ENCODE data around the gene EPN1. TPM values are rescaled to one million over a fixed set of nuclear protein-coding genes. Genes with fewer than 3 reads are reported as not detected.

EPN1 gene
- total RNA-seq: 10 to 100 TPM; 40.7 to 63.9 TPM

- Mint-ChIP-seq H3K27me3 (no peaks in the 10 kb centered on the region), H3K27ac (peak within 1 kb of the TSS; percentile 74 to 87), H3K4me3 (peak within 1 kb of the TSS; percentile 93), H3K4me1 (ENCODE audit: low read depth in 2 of 2) (peaks cover 62 to 63% of the 10 kb centered on the region in 2 donors), H3K9me3 (no peaks in the 10 kb centered on the region), H3K36me3 (peaks cover 23% of the 10 kb centered on the region)
- DNase-seq (ENCODE audit: low spot score) (peak; percentile 98), ATAC-seq (peak; percentile 95 to 97)
Observed at GRCh38 chr19:55674841-55675660, at the start of gene EPN1. Gene EPN1 (plus strand): TSS chr19:55675226. CDS start chr19:55678628, 3,402 bp downstream.

GRCh38 chr19:55626350-55626749, 48.7 kb upstream of the EPN1 start:
- Mint-ChIP-seq H3K27ac (peak overlapping the region in 1 of 2 donors; percentile 10), H3K27me3 (peaks cover 0 to 3% of the 10 kb centered on the region in 2 donors), H3K4me3 (peak overlapping the region; percentile 39), H3K36me3 (no peaks in the 10 kb centered on the region), H3K4me1 (ENCODE audit: low read depth in 2 of 2) (peaks cover 20 to 27% of the 10 kb centered on the region in 2 donors), H3K9me3 (no peaks in the 10 kb centered on the region)
- ATAC-seq (peak in 1 of 2 donors; percentile 31), DNase-seq (ENCODE audit: low spot score) (no peak)

GRCh38 chr19:55632463-55632834, 42.6 kb upstream of the EPN1 start:
- Mint-ChIP-seq H3K27ac (peak overlapping the region in 1 of 2 donors; percentile 26), H3K27me3 (peaks cover 0 to 5% of the 10 kb centered on the region in 2 donors), H3K4me1 (ENCODE audit: low read depth in 2 of 2) (peaks cover 35 to 38% of the 10 kb centered on the region in 2 donors), H3K36me3 (peaks cover 11% of the 10 kb centered on the region), H3K9me3 (no peaks in the 10 kb centered on the region), H3K4me3 (no peak overlapping the region)
- DNase-seq (ENCODE audit: low spot score): peak; percentile 91
- peak; percentile 63 to 67 for ATAC-seq

GRCh38 chr19:55633861-55634260, 41.2 kb upstream of the EPN1 start:
- no peak for ATAC-seq
- Mint-ChIP-seq H3K4me1 (ENCODE audit: low read depth in 2 of 2) (peaks cover 43 to 46% of the 10 kb centered on the region in 2 donors), H3K9me3 (no peaks in the 10 kb centered on the region), H3K27ac (peak overlapping the region in 1 of 2 donors; percentile 99), H3K36me3 (peaks cover 17% of the 10 kb centered on the region), H3K27me3 (peaks cover 0 to 2% of the 10 kb centered on the region in 2 donors), H3K4me3 (peak overlapping the region; percentile 96)
- DNase-seq (ENCODE audit: low spot score): no peak

- H3K27ac Mint-ChIP-seq: peak overlapping the region; percentile 99 to 100
- peaks cover 53% of the 10 kb centered on the region in 2 donors for H3K4me1 Mint-ChIP-seq (ENCODE audit: low read depth in 2 of 2)
- peak overlapping the region; percentile 96 for H3K4me3 Mint-ChIP-seq
- peaks cover 17% of the 10 kb centered on the region for H3K36me3 Mint-ChIP-seq
- DNase-seq (ENCODE audit: low spot score): peak; percentile 55
- peaks cover 0 to 2% of the 10 kb centered on the region in 2 donors for H3K27me3 Mint-ChIP-seq
- peak in 1 of 2 donors; percentile 48 for ATAC-seq
- H3K9me3 Mint-ChIP-seq: no peaks in the 10 kb centered on the region
Observed at GRCh38 chr19:55635334-55635717, 39.7 kb upstream of the EPN1 start.

GRCh38 chr19:55635856-55636440, 39.1 kb upstream of the EPN1 start:
- ATAC-seq (no peak), DNase-seq (ENCODE audit: low spot score) (no peak)
- Mint-ChIP-seq H3K9me3 (no peaks in the 10 kb centered on the region), H3K27ac (peak overlapping the region; percentile 99 to 100), H3K36me3 (peaks cover 17% of the 10 kb centered on the region), H3K27me3 (peaks cover 0 to 2% of the 10 kb centered on the region in 2 donors), H3K4me3 (peak overlapping the region; percentile 96), H3K4me1 (ENCODE audit: low read depth in 2 of 2) (peaks cover 55 to 56% of the 10 kb centered on the region in 2 donors)

- peak overlapping the region; percentile 96 for H3K4me3 Mint-ChIP-seq
- H3K27ac Mint-ChIP-seq: peak overlapping the region; percentile 99 to 100
- H3K4me1 Mint-ChIP-seq (ENCODE audit: low read depth in 2 of 2): peaks cover 57 to 61% of the 10 kb centered on the region in 2 donors
- peaks cover 0 to 2% of the 10 kb centered on the region in 2 donors for H3K27me3 Mint-ChIP-seq
- DNase-seq (ENCODE audit: low spot score) (no peak), ATAC-seq (no peak)
- peaks cover 17% of the 10 kb centered on the region for H3K36me3 Mint-ChIP-seq
- H3K9me3 Mint-ChIP-seq: no peaks in the 10 kb centered on the region
Observed at GRCh38 chr19:55636723-55637122, 38.3 kb upstream of the EPN1 start.

GRCh38 chr19:55637534-55637933, 37.5 kb upstream of the EPN1 start:
- Mint-ChIP-seq H3K4me1 (ENCODE audit: low read depth in 2 of 2) (peaks cover 58 to 60% of the 10 kb centered on the region in 2 donors), H3K9me3 (no peaks in the 10 kb centered on the region), H3K27me3 (no peaks in the 10 kb centered on the region), H3K4me3 (peak overlapping the region; percentile 54), H3K27ac (peak overlapping the region in 1 of 2 donors; percentile 30), H3K36me3 (peaks cover 17% of the 10 kb centered on the region)
- ATAC-seq (no peak), DNase-seq (ENCODE audit: low spot score) (no peak)

- Mint-ChIP-seq H3K27ac (peak overlapping the region in 1 of 2 donors; percentile 33), H3K27me3 (no peaks in the 10 kb centered on the region), H3K9me3 (no peaks in the 10 kb centered on the region), H3K36me3 (peaks cover 17% of the 10 kb centered on the region), H3K4me3 (peak overlapping the region; percentile 50), H3K4me1 (ENCODE audit: low read depth in 2 of 2) (peaks cover 65 to 67% of the 10 kb centered on the region in 2 donors)
- no peak for DNase-seq (ENCODE audit: low spot score)
- ATAC-seq: no peak
Observed at GRCh38 chr19:55638864-55639359, 36.1 kb upstream of the EPN1 start.

- H3K27me3 Mint-ChIP-seq: no peaks in the 10 kb centered on the region
- DNase-seq (ENCODE audit: low spot score): no peak
- peak overlapping the region; percentile 71 for H3K4me3 Mint-ChIP-seq
- H3K4me1 Mint-ChIP-seq (ENCODE audit: low read depth in 2 of 2): peaks cover 60 to 65% of the 10 kb centered on the region in 2 donors
- peak; percentile 43 to 48 for ATAC-seq
- peak overlapping the region; percentile 66 to 70 for H3K27ac Mint-ChIP-seq
- H3K9me3 Mint-ChIP-seq: no peaks in the 10 kb centered on the region
- H3K36me3 Mint-ChIP-seq: peaks cover 14% of the 10 kb centered on the region
Observed at GRCh38 chr19:55640043-55640576, 34.9 kb upstream of the EPN1 start.

- peaks cover 53 to 62% of the 10 kb centered on the region in 2 donors for H3K4me1 Mint-ChIP-seq (ENCODE audit: low read depth in 2 of 2)
- peak within 1 kb of the TSS; percentile 66 to 87 for H3K27ac Mint-ChIP-seq
- ATAC-seq (peak; percentile 76), DNase-seq (ENCODE audit: low spot score) (no peak)
- H3K9me3 Mint-ChIP-seq: no peaks in the 10 kb centered on the region
- H3K36me3 Mint-ChIP-seq: peaks cover 7% of the 10 kb centered on the region
- H3K4me3 Mint-ChIP-seq: peak within 1 kb of the TSS; percentile 82
- H3K27me3 Mint-ChIP-seq: no peaks in the 10 kb centered on the region
Observed at GRCh38 chr19:55640577-55641425, 34.2 kb upstream of the EPN1 start, which contains the start of gene ZNF580. Gene ZNF580 (plus strand): TSS chr19:55641002. CDS start chr19:55642509, 1,507 bp downstream.

- H3K4me3 Mint-ChIP-seq: peak overlapping the region; percentile 82
Observed at GRCh38 chr19:55641426-55642152, 33.4 kb upstream of the EPN1 start.

More at GRCh38 chr19:55641426-55642152, 33.4 kb upstream of the EPN1 start:
- peaks cover 6% of the 10 kb centered on the region for H3K36me3 Mint-ChIP-seq
- DNase-seq (ENCODE audit: low spot score) (no peak), ATAC-seq (no peak)
- H3K27me3 Mint-ChIP-seq: no peaks in the 10 kb centered on the region
- peak overlapping the region; percentile 55 to 87 for H3K27ac Mint-ChIP-seq
- H3K9me3 Mint-ChIP-seq: no peaks in the 10 kb centered on the region
- H3K4me1 Mint-ChIP-seq (ENCODE audit: low read depth in 2 of 2): peaks cover 45 to 54% of the 10 kb centered on the region in 2 donors

Data from natural killer cell treated with Interleukin-12 subunit alpha and Interleukin-12 subunit beta and Interleukin-15 and Interleukin-18, amount 100 ng/mL, for 72 hours (primary cell).